Gastroesophageal sphincter (tissue), 3 donors: ENCODE measurements around the gene BTBD18.

ENCODE experiments used
- EP300 ChIP-seq: sonication (generic); formaldehyde crosslinking; IDR thresholded peaks from one replicate; pipeline ENCODE4 v1.6.1; 2017; ENCODE audit warnings: antibody characterized with exemption, mild to moderate bottlenecking
- POLR2A ChIP-seq, 2 donors: fragments of 450-650 bp; IDR thresholded peaks; one replicate each; pipeline ENCODE4 v1.6.1; 2017; ENCODE audit warnings: antibody characterized with exemption in 2 of 2, mild to moderate bottlenecking in 2 of 2, moderate library complexity in 1 of 2
- POLR2AphosphoS5 ChIP-seq: sonication (generic); formaldehyde crosslinking; IDR thresholded peaks from one replicate; pipeline ENCODE4 v1.6.1; 2017; ENCODE audit warnings: antibody characterized with exemption
- TF ChIP-seq, protein P1 (sequence below), 4 experiments: fragments of 200-600 bp in 2 of 4; fragments of 450-650 bp in 2 of 4; sonication (generic) in 1 of 4; IDR thresholded peaks; one replicate each; pipeline ENCODE4 v1.5.1; 2017 to 2019; ENCODE audit warnings: antibody characterized with exemption in 4 of 4, mild to moderate bottlenecking in 2 of 4, moderate library complexity in 2 of 4

- no peak for TF ChIP-seq EP300
- TF ChIP-seq, protein P1, sequence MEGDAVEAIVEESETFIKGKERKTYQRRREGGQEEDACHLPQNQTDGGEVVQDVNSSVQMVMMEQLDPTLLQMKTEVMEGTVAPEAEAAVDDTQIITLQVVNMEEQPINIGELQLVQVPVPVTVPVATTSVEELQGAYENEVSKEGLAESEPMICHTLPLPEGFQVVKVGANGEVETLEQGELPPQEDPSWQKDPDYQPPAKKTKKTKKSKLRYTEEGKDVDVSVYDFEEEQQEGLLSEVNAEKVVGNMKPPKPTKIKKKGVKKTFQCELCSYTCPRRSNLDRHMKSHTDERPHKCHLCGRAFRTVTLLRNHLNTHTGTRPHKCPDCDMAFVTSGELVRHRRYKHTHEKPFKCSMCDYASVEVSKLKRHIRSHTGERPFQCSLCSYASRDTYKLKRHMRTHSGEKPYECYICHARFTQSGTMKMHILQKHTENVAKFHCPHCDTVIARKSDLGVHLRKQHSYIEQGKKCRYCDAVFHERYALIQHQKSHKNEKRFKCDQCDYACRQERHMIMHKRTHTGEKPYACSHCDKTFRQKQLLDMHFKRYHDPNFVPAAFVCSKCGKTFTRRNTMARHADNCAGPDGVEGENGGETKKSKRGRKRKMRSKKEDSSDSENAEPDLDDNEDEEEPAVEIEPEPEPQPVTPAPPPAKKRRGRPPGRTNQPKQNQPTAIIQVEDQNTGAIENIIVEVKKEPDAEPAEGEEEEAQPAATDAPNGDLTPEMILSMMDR (IDR thresholded peaks at IDR 0.05) = no peak
- TF ChIP-seq POLR2A (IDR thresholded peaks at IDR 0.05) = no peak
- no peak for TF ChIP-seq POLR2AphosphoS5
Measured at GRCh38 chr11:57758174-57758573, 6.6 kb upstream of the BTBD18 start.
